Melanocyte of skin (primary cell): Measurements from ENCODE around the gene CDS1. TPM values are rescaled to one million over a fixed set of nuclear protein-coding genes. Genes with fewer than 3 reads are reported as not detected.

Experiments used
- small RNA-seq, 2 donors: library from RNA; depleted of rRNA; stranded (forward); fragments of <200 nt; gene quantifications; one replicate each; pipeline ENCODE3, GENCODE V24; 2012
- total RNA-seq, 2 donors: library from RNA; depleted of rRNA; stranded (reverse); fragments of >200 nt; gene quantifications; 2 replicates each; pipeline ENCODE4 v1.2.3, GENCODE V29; 2012

CDS1 gene
- under 1 TPM; under 0.01 TPM for total RNA-seq

GRCh38 chr4:84582988-84583875, at the start of gene CDS1:
Gene CDS1, plus strand, starts transcription at chr4:84583127. Its CDS starts 275 bp downstream, at chr4:84583402.

Small RNAs within 50 kb of the gene (small RNA-seq; reads per million reads assigned to genes)
- gene RN7SL552P (0.04 to 0.12 reads per million in 2 donors), gene RPL3P13 (0 reads per million in 2 donors)

Other genes with a start within 250 kb of the CDS1 start
- gene NKX6-1, start 83.8 kb upstream of the CDS1 start, total RNA-seq: not detected